SU-DHL-6 (cell line): ENCODE measurements around the gene CAB39.

ENCODE experiments used
- EZH2phosphoT487 ChIP-seq: fragments of 200-600 bp; sonication (generic), shearing (Covaris generic); conservative IDR thresholded peaks from 2 replicates; pipeline ENCODE4 v1.6.1; 2018; ENCODE audit warnings: mild to moderate bottlenecking, antibody characterized with exemption, low read length, moderate library complexity, mixed read lengths
- TF ChIP-seq, protein P1 (sequence below): fragments of 200-600 bp; sonication (generic); IDR thresholded peaks from one replicate; pipeline ENCODE4 v1.5.1; 2017; ENCODE audit warnings: antibody characterized with exemption, mild to moderate bottlenecking, low read length, moderate library complexity; ENCODE audit not compliant: insufficient read depth, poor library complexity, severe bottlenecking

DNA sequence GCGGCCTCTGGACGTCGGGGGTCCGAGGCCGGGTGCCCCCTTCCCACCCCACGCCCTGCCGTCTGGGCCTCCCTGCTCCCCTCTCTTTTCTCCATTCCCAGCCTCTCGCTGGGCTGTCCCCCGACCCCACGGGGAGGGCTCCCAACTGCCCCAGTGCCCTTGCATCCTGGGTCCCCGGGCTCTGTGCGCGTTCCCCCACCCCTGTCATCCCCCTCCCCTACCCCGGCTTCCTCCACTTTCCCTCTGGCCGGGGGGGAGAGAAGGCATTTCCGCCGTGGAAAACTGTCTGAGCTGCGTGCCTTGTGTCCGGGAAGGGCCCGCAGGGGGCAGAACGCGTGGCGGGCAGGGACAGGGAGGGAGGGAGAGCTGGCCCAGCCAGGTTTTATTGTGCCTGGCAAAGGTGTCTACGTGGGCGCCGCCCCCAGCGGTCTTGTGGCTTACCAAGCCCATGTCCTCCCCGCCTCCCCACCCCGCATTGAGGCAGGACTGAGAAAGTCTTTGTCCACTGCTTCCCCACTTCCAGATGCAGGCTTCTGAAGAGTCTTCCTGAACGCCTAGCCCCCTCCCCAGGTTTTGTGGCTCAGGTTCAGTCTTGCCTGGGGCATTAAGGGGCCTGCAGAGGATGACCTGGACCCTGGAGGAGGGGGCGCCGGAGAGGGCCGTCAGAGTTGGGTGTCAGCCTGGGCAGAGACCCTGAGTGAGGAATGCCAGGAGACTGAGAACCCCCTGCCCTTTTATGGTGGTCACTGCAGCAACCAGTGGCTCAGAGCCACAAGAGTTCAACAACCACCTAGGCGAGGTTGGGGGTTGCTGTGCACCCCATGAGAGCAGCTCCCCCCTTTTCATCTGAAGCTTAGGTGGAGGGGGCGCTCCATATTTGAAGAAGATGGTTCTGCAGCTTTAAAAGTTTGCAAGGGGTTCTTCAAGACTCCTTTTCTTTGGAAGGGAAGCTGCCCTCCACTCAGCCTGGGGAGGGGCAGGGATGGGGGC is 153.4 kb downstream of the CAB39 start:
- TF ChIP-seq, protein P1, sequence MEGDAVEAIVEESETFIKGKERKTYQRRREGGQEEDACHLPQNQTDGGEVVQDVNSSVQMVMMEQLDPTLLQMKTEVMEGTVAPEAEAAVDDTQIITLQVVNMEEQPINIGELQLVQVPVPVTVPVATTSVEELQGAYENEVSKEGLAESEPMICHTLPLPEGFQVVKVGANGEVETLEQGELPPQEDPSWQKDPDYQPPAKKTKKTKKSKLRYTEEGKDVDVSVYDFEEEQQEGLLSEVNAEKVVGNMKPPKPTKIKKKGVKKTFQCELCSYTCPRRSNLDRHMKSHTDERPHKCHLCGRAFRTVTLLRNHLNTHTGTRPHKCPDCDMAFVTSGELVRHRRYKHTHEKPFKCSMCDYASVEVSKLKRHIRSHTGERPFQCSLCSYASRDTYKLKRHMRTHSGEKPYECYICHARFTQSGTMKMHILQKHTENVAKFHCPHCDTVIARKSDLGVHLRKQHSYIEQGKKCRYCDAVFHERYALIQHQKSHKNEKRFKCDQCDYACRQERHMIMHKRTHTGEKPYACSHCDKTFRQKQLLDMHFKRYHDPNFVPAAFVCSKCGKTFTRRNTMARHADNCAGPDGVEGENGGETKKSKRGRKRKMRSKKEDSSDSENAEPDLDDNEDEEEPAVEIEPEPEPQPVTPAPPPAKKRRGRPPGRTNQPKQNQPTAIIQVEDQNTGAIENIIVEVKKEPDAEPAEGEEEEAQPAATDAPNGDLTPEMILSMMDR: no peak
- TF ChIP-seq EZH2phosphoT487: no peak
